K562 (cell line): ENCODE measurements around the gene CPED1. TPM values are rescaled to one million over a fixed set of nuclear protein-coding genes. Genes with fewer than 3 reads are reported as not detected.

Experiments used
- ATAC-seq: fragments of 200-7000 bp; cut with Tn5 transposase; 3 replicates; pipeline ENCODE4 v1.9.1; 2020; ENCODE audit warnings: moderate library complexity
- BruUV-seq: library from RNA; stranded (reverse); fragments of 400-500 nt; replicated peaks from 2 replicates; lab custom pipeline; 2021; lab: Mats Ljungman, UMichigan
- CTCF ChIA-PET: fragments of 300-600 bp; formaldehyde crosslinking; extraction: SDS; loops from one replicate; lab custom pipeline; 2021; ENCODE audit warnings: low intra/inter-chr PET ratio; lab: Yijun Ruan, JAX
- POLR2A ChIA-PET: fragments of 300-600, 350-650 bp; sonication (Branson Sonifier 250); formaldehyde crosslinking; extraction: SDS; loops from one replicate; lab custom pipeline; 2021; ENCODE audit warnings: antibody characterized with exemption, inconsistent platforms; lab: Yijun Ruan, JAX
- DNase-seq, 4 experiments: peaks; one replicate each; pipeline versions ENCODE4 v3.0.0 to v3.0.0-alpha.2; 2011 to 2018; ENCODE audit warnings: low spot score in 3 of 4, mixed read lengths in 3 of 4; ENCODE audit errors: extremely low read depth in 1 of 4
- FAIRE-seq: peaks from 2 replicates; lab custom pipeline; 2011; peaks lifted over from hg19 to GRCh38; lab: Jason Lieb, UNC
- H2AFZ ChIP-seq: 2 replicates; pipeline ENCODE4 v1.6.0; 2011; ENCODE audit warnings: low read depth, low read length, control low read depth, inconsistent platforms
- H3K27ac ChIP-seq: fragments of 200-600 bp; 3 replicates; pipeline ENCODE4 v1.8.0; 2011; ENCODE audit warnings: low read depth, mild to moderate bottlenecking, control low read depth, inconsistent platforms, low read length, moderate library complexity, mixed read lengths; ENCODE audit errors: extremely low read depth
- H3K27me3 ChIP-seq, 2 experiments: fragments of 300-600 bp in 1 of 2; 2 replicates in 1 of 2; 3 replicates in 1 of 2; pipeline versions ENCODE4 v1.6.0 to v1.8.0; 2011; ENCODE audit warnings: inconsistent platforms in 2 of 2, low read length in 2 of 2, mild to moderate bottlenecking in 1 of 2, mixed read lengths in 1 of 2, moderate library complexity in 1 of 2; ENCODE audit not compliant: control insufficient read depth in 2 of 2, insufficient read depth in 2 of 2
- H3K36me3 ChIP-seq: fragments of 300-600 bp; 3 replicates; pipeline ENCODE4 v1.8.0; 2011; ENCODE audit warnings: mild to moderate bottlenecking, low read length, inconsistent platforms; ENCODE audit not compliant: control insufficient read depth, insufficient read depth
- H3K4me1 ChIP-seq, 2 experiments: fragments of 200-600 bp in 1 of 2; replicated peaks in 1 of 2; 2 replicates in 1 of 2; 3 replicates in 1 of 2; pipeline versions ENCODE4 v1.5.1 to v1.8.0; 2011; ENCODE audit warnings: inconsistent platforms in 2 of 2, low read length in 2 of 2, mild to moderate bottlenecking in 1 of 2, mixed read lengths in 1 of 2, moderate library complexity in 1 of 2; ENCODE audit not compliant: control insufficient read depth in 2 of 2, insufficient read depth in 2 of 2
- H3K4me2 ChIP-seq: 2 replicates; pipeline ENCODE4 v1.6.1; 2011; ENCODE audit warnings: low read length, control low read depth, inconsistent platforms, mixed read lengths; ENCODE audit not compliant: insufficient read depth
- H3K4me3 ChIP-seq: fragments of 200-600 bp; sonication (generic), shearing (Covaris generic); 2 replicates; pipeline ENCODE4 v1.5.1; 2016; ENCODE audit warnings: control low read depth, inconsistent platforms
- H3K79me2 ChIP-seq: fragments of 200-600 bp; 3 replicates; pipeline ENCODE4 v1.8.0; 2011; ENCODE audit warnings: low read length, inconsistent platforms; ENCODE audit not compliant: control insufficient read depth, insufficient read depth
- H3K9ac ChIP-seq, 2 experiments: 2 replicates each; pipeline versions ENCODE4 v1.6.0 to v1.6.1; 2011; ENCODE audit warnings: low read depth in 2 of 2, low read length in 2 of 2, control low read depth in 1 of 2, inconsistent platforms in 1 of 2, mild to moderate bottlenecking in 1 of 2, mixed read lengths in 1 of 2; ENCODE audit not compliant: insufficient read depth in 1 of 2
- H3K9me1 ChIP-seq: one replicate; pipeline ENCODE4 v1.6.0; 2011; ENCODE audit warnings: inconsistent platforms, mild to moderate bottlenecking, low read length, moderate library complexity; ENCODE audit not compliant: control insufficient read depth, insufficient read depth
- H3K9me3 ChIP-seq: replicated peaks from 2 replicates; pipeline ENCODE4 v1.5.1; 2011; ENCODE audit warnings: low read depth, low read length, inconsistent platforms; ENCODE audit not compliant: control insufficient read depth, insufficient read depth
- H4K20me1 ChIP-seq: replicated peaks from 2 replicates; pipeline ENCODE4 v1.6.1; 2011; ENCODE audit warnings: low read length, inconsistent platforms, mixed read lengths; ENCODE audit not compliant: control insufficient read depth, insufficient read depth
- ATF7 ChIP-seq: fragments of 450-650 bp; IDR thresholded peaks from 2 replicates; pipeline ENCODE4 v1.7.1; 2014; ENCODE audit warnings: mild to moderate bottlenecking, moderate library complexity
- CXXC5 ChIP-seq: fragments of 250-450 bp; sonication (Bioruptor Pico); IDR thresholded peaks from 2 replicates; pipeline ENCODE4 v1.8.0; 2022; ENCODE audit warnings: inconsistent platforms, mild to moderate bottlenecking, moderate library complexity
- FOSL1 ChIP-seq: fragments of 200-800 bp; sonication (Bioruptor generic); conservative IDR thresholded peaks from 2 replicates; pipeline ENCODE4 v1.6.1; 2016; ENCODE audit warnings: missing genetic modification characterization, missing compliant biosample characterization
- FOXK2 ChIP-seq, 2 experiments: fragments of 450-650 bp; IDR thresholded peaks in 1 of 2; conservative IDR thresholded peaks in 1 of 2; 2 replicates each; pipeline ENCODE4 v1.6.1; 2016; ENCODE audit warnings: low read depth in 2 of 2, mild to moderate bottlenecking in 1 of 2
- HDGF ChIP-seq: fragments of 450-650 bp; IDR thresholded peaks from 2 replicates; pipeline ENCODE4 v1.6.1; 2016
- KDM4B ChIP-seq, 2 experiments: fragments of 450-650 bp in 1 of 2; sonication (generic) in 1 of 2; IDR thresholded peaks; 2 replicates each; pipeline ENCODE4 v1.6.1; 2016 to 2017; ENCODE audit warnings: borderline replicate concordance in 2 of 2, antibody characterized with exemption in 1 of 2, low read depth in 1 of 2, mild to moderate bottlenecking in 1 of 2
- LARP7 ChIP-seq: fragments of 450-650 bp; IDR thresholded peaks from 2 replicates; pipeline ENCODE4 v1.6.1; 2016
- MLLT1 ChIP-seq, 2 experiments: fragments of 450-650 bp; IDR thresholded peaks; 2 replicates each; pipeline ENCODE4 v1.6.1; 2016
- NBN ChIP-seq: fragments of 450-650 bp; IDR thresholded peaks from 2 replicates; pipeline ENCODE4 v1.6.1; 2016; ENCODE audit warnings: low read depth, mild to moderate bottlenecking
- TRIM28 ChIP-seq: fragments of 450-650 bp; IDR thresholded peaks from 2 replicates; pipeline ENCODE4 v1.6.1; 2017
- ZC3H11A ChIP-seq: IDR thresholded peaks from 2 replicates; pipeline ENCODE4 v1.6.1; 2012; ENCODE audit warnings: low read depth, low read length, improper control_type of control experiment
- ZNF655 ChIP-seq: fragments of 250-450 bp; sonication (Bioruptor Pico); IDR thresholded peaks from 2 replicates; pipeline ENCODE4 v1.5.0; 2021
- ZZZ3 ChIP-seq: fragments of 450-650 bp; IDR thresholded peaks from 2 replicates; pipeline ENCODE4 v1.6.1; 2016; ENCODE audit warnings: antibody characterized with exemption, mild to moderate bottlenecking, moderate library complexity
- WGBS: fragments of 100-300 bp; shearing (Covaris generic); methylation state at CpG from one replicate; pipeline ENCODE4 v1.1.6; 2016; ENCODE audit warnings: low coverage, mixed read lengths; ENCODE audit not compliant: insufficient coverage; ENCODE audit errors: missing lambda C conversion rate; 5-methylcytosine and 5-hydroxymethylcytosine counted together
- in situ Hi-C: fragments of 300-500 bp; cut with MboI; formaldehyde crosslinking; loops from 4 replicates; pipeline ENCODE4 v1.15.0; 2018; ENCODE audit warnings: inconsistent platforms, mixed read lengths
- intact Hi-C: fragments of 100-400 bp; cut with micrococcal nuclease; formaldehyde crosslinking; loops from 2 replicates; pipeline ENCODE4 v1.14.2; 2022
- polyA plus RNA-seq, 8 experiments: library from polyadenylated mRNA; depleted of rRNA in 4 of 8; stranded (reverse) in 5 of 8; unstranded in 3 of 8; fragments of >200 nt; fragmentation: Nextera tagmentation in 2 of 8; fragmentation: Illumina TruSeq in 1 of 8; extraction: Ambion mirVana in 2 of 8; extraction: Trizol in 1 of 8; gene quantifications; 2 replicates each; pipeline versions ENCODE4 v1.2.1 to v1.2.3, GENCODE V29; 2011 to 2014; ENCODE audit warnings: inconsistent platforms in 1 of 8, missing spikeins in 1 of 8
- total RNA-seq, 7 experiments: library from RNA; depleted of rRNA in 6 of 7; stranded (reverse); fragments of >200 nt in 6 of 7; fragmentation: Illumina TruSeq in 2 of 7; extraction: Trizol in 2 of 7; gene quantifications; 2 replicates each; pipeline versions ENCODE4 v1.2.1 to v1.2.3, GENCODE V29; 2011 to 2021; ENCODE audit warnings: low replicate concordance in 1 of 7

The CPED1 gene
- total and polyA plus RNA-seq, 9 of the 15 experiments (the other 6 are each of a cell fraction or from before 2014, with no cell fraction given): 195 to 393 (median 290) TPM

DNA sequence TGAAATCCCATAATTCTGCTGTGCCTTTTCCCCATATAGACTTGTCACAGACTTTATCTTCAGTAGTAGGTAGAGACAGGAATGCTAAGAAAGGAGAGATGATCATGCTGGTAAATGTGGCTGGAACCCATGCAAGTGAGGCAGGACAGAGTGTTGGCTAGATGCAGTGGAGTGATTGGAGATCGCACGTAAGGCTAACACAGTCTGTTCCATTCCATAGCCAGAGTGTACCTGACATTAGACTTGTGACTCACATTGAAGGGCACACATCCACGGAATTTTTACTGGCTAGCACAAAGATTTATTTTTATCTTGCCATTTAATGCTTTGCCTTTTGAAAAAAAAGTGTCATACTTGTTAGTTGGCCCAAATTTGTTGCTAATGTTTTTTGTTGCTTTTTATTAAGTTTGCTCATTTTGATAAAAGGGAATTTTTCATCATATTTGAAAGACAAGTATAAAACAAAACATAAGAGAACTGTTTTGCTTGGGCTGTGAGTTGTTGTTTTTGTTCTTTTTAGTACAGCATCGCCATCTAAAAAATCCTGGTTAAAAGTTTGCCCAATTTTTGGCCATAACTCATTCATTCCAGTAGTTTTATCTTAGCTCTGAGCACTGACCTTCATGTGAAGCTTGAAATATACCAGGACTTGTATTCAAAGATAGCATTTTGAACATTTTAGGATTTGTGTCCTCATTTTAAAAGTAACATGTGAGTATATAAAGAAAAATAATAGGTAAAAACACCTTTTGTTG is 81.0 kb downstream of the CPED1 start:
- H3K27me3 ChIP-seq: no peaks in the 10 kb centered on the region
- H3K36me3 ChIP-seq: peaks cover 67% of the 10 kb centered on the region
- peaks cover 4% of the 10 kb centered on the region; the same call in 1 of the 2 replicates for H3K9me3 ChIP-seq
- H3K9me1 ChIP-seq: no peaks in the 10 kb centered on the region
- intact Hi-C loops: no loop called here
- ChIA-PET CTCF (no interaction called here), POLR2A (interaction anchor here (0.7 to 1.5 kb wide), 5 partner anchors 10 to 31 kb away, joined by 3 to 4 read pairs (median 3); no protein-coding TSS in a partner anchor)
- H3K4me2 ChIP-seq: peak overlapping the region; percentile 51
- ATAC-seq: peak; percentile 79
- BruUV-seq: no TSS peak
- in situ Hi-C loops: no loop called here
- DNase-seq: peak in 3 of 4 experiments; percentile 31 to 71 (median 65)
- no peaks in the 10 kb centered on the region for H4K20me1 ChIP-seq
- peaks cover 66% of the 10 kb centered on the region for H3K79me2 ChIP-seq
- H3K4me1 ChIP-seq: peaks cover 17 to 55% of the 10 kb centered on the region in 2 experiments
- peak overlapping the region; percentile 52 for H3K27ac ChIP-seq
- H2AFZ ChIP-seq: peak overlapping the region; percentile 27; the same call in 1 of the 2 replicates
- peak overlapping the region; percentile 19 to 40; a peak in 2 of 4 replicates for H3K9ac ChIP-seq
- 27% methylated on average over 4 of the region's 4 CpGs for WGBS
- no peak overlapping the region for H3K4me3 ChIP-seq
- peak; percentile 51 for FAIRE-seq
- TF ChIP-seq KDM4B (IDR thresholded peaks at IDR 0.05; ENCODE audit: borderline replicate concordance in 2 of 2, low read depth in 1 of 2) (no peak), ZC3H11A (no peak), ZZZ3 (0 out of 2 replicates have a peak, but pooled peaks have one; percentile 14), CXXC5 (CRISPR knock-in tag) (peak; percentile 31; the same call in 1 of the 2 replicates), FOXK2 (conservative IDR thresholded peaks at IDR 0.05 in 1 of 2, IDR thresholded peaks at IDR 0.05 in 1 of 2; ENCODE audit: low read depth in 2 of 2) (no peak), NBN (peak; percentile 24; the same call in 1 of the 2 replicates), MLLT1 (IDR thresholded peaks at IDR 0.05) (peak in 1 of 2 experiments; percentile 45; a peak in 2 of 4 replicates), ZNF655 (CRISPR knock-in tag) (no peak), ATF7 (peak; percentile 34; the same call in 1 of the 2 replicates), HDGF (peak; percentile 72; the same call in 1 of the 2 replicates), FOSL1 (0 out of 2 replicates have a peak, but pooled peaks have one; percentile 19), LARP7 (no peak), TRIM28 (no peak)
